OCI-LY1 (cell line): ENCODE results near the gene PLEKHA6.

ENCODE experiments used
- EZH2 ChIP-seq: fragments of 200-600 bp; sonication (generic), shearing (Covaris generic); IDR thresholded peaks from 2 replicates; pipeline ENCODE4 v1.8.0; 2017; ENCODE audit warnings: borderline replicate concordance, mixed run types, mild to moderate bottlenecking, antibody characterized with exemption, low read length, moderate library complexity, mixed read lengths
- TF ChIP-seq, protein P1 (sequence below): fragments of 200-600 bp; sonication (generic), shearing (Covaris generic); IDR thresholded peaks from 2 replicates; pipeline ENCODE4 v1.5.1; 2017; ENCODE audit warnings: mild to moderate bottlenecking, antibody characterized with exemption, low read length, moderate library complexity, mixed read lengths

DNA sequence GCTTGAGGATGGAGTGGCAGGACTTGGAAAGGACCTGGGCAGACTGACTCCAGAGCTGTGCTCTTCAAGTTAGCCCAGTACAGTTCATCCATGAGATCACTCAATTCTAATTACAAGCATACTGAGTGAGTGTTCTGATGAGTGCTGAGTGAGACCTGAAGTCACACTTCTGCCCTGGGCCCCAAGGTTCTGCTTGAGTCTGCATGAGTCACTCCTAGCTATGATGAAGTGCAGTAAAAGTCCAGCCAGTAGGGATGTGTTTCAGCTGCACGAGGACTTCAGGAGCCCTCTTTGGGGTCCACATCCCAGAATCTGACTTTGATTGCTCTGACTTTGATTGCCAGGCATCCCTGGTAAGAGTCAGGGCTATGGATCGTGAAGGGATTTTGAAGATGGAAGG, 35.8 kb downstream of the PLEKHA6 start:
- TF ChIP-seq EZH2 = no peak
- TF ChIP-seq, protein P1, sequence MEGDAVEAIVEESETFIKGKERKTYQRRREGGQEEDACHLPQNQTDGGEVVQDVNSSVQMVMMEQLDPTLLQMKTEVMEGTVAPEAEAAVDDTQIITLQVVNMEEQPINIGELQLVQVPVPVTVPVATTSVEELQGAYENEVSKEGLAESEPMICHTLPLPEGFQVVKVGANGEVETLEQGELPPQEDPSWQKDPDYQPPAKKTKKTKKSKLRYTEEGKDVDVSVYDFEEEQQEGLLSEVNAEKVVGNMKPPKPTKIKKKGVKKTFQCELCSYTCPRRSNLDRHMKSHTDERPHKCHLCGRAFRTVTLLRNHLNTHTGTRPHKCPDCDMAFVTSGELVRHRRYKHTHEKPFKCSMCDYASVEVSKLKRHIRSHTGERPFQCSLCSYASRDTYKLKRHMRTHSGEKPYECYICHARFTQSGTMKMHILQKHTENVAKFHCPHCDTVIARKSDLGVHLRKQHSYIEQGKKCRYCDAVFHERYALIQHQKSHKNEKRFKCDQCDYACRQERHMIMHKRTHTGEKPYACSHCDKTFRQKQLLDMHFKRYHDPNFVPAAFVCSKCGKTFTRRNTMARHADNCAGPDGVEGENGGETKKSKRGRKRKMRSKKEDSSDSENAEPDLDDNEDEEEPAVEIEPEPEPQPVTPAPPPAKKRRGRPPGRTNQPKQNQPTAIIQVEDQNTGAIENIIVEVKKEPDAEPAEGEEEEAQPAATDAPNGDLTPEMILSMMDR = no peak
